Mammary epithelial cell (primary cell): ENCODE results near the gene FNDC3B.

Experiments
- EZH2 ChIP-seq: IDR thresholded peaks from 2 replicates; pipeline ENCODE4 v1.6.1; 2012; ENCODE audit warnings: low read length, inconsistent platforms, borderline replicate concordance
- TF ChIP-seq, protein P1 (sequence below), 2 donors: IDR thresholded peaks in 1 of 2; conservative IDR thresholded peaks in 1 of 2; 2 replicates each; pipeline ENCODE4 v1.5.1; 2011 to 2012; ENCODE audit warnings: inconsistent platforms in 2 of 2, low read length in 2 of 2, mild to moderate bottlenecking in 2 of 2, control low read depth in 1 of 2, low read depth in 1 of 2; ENCODE audit not compliant: insufficient read depth in 1 of 2; ENCODE audit errors: extremely low read depth in 1 of 2

DNA sequence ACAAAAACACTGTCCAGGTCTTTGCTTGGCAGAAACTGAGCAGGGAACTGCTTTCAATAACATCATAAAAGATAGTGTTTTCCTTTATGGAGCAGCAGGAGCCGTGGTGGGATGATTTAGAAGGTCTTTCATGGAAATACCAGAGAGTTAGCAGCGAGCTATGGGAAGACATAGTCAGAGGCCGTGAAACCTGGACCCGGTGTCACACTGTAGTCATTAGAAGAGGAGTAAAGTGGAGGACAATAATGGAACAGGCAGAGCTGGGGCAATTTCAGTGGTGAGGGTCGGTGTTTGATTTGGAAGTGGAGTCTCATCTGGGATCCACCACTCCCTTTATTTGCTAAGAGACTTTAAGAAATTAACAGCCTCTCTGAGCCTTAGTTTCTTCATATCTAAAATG, 351.4 kb downstream of the FNDC3B start:
- TF ChIP-seq, protein P1, sequence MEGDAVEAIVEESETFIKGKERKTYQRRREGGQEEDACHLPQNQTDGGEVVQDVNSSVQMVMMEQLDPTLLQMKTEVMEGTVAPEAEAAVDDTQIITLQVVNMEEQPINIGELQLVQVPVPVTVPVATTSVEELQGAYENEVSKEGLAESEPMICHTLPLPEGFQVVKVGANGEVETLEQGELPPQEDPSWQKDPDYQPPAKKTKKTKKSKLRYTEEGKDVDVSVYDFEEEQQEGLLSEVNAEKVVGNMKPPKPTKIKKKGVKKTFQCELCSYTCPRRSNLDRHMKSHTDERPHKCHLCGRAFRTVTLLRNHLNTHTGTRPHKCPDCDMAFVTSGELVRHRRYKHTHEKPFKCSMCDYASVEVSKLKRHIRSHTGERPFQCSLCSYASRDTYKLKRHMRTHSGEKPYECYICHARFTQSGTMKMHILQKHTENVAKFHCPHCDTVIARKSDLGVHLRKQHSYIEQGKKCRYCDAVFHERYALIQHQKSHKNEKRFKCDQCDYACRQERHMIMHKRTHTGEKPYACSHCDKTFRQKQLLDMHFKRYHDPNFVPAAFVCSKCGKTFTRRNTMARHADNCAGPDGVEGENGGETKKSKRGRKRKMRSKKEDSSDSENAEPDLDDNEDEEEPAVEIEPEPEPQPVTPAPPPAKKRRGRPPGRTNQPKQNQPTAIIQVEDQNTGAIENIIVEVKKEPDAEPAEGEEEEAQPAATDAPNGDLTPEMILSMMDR (conservative IDR thresholded peaks at IDR 0.05 in 1 of 2, IDR thresholded peaks at IDR 0.05 in 1 of 2; ENCODE audit: extremely low read depth in 1 of 2, insufficient read depth in 1 of 2, low read depth in 1 of 2, low read length in 2 of 2) = no peak
- no peak for TF ChIP-seq EZH2
